ENCODE results near the gene SMIM44.

DNA sequence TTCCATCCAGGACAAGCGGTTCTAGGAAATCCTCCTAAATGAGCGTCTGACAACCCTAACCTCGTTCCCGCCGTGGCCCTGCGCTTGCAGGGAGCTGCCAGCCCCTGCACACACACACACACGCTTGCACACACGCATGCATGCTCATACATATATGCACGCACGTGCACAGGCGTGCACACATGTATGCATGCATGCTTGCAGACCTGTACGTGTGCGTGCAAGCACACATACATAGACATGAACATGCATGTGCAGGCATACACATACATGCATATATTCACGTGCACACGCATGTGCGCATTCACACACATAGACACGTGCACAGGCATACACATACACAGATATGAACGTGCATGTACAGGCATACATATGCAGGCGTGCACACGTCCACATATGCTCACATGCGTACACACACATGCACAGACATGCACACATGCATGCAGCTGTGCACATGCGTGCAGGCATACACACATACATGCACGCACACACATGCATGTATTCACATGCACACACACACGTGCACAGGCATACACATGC lies 38.5 kb downstream of the SMIM44 start:
- TF ChIP-seq, protein P1, sequence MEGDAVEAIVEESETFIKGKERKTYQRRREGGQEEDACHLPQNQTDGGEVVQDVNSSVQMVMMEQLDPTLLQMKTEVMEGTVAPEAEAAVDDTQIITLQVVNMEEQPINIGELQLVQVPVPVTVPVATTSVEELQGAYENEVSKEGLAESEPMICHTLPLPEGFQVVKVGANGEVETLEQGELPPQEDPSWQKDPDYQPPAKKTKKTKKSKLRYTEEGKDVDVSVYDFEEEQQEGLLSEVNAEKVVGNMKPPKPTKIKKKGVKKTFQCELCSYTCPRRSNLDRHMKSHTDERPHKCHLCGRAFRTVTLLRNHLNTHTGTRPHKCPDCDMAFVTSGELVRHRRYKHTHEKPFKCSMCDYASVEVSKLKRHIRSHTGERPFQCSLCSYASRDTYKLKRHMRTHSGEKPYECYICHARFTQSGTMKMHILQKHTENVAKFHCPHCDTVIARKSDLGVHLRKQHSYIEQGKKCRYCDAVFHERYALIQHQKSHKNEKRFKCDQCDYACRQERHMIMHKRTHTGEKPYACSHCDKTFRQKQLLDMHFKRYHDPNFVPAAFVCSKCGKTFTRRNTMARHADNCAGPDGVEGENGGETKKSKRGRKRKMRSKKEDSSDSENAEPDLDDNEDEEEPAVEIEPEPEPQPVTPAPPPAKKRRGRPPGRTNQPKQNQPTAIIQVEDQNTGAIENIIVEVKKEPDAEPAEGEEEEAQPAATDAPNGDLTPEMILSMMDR (IDR thresholded peaks at IDR 0.05): no peak
- TF ChIP-seq POLR2AphosphoS5 (IDR thresholded peaks at IDR 0.05) (no peak), POLR2A (IDR thresholded peaks at IDR 0.05) (no peak)
